ENCODE measurements around the gene MARK2.

MARK2 gene

GRCh38 chr11:63882555-63883242 lies 43.8 kb downstream of the MARK2 start:
- DNase-seq (ENCODE audit: low read depth): no peak

DNA sequence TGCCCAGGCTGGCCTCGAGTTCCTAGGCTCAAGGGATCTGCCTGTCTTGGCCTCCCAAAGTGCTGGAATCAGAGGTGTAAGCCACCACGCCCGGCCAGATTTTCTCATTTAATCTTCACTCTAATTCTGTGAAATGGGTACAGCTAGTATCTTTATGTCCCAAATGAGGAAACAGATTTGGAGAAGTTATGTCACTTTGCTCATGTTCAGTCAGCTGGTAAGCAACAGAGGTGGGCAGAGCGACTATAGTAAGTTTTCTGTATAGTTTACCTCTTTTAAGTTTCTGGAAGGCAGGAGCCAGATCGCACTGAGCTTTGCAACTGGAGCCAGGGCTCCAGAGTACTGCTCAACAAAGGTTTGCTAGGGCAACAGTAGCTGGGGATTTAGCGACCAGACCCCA lies 44.9 kb downstream of the MARK2 start:
- DNase-seq (ENCODE audit: low read depth): no peak

- DNase-seq (ENCODE audit: low read depth): no peak
Observed at GRCh38 chr11:63884196-63884932, 45.5 kb downstream of the MARK2 start.

DNA sequence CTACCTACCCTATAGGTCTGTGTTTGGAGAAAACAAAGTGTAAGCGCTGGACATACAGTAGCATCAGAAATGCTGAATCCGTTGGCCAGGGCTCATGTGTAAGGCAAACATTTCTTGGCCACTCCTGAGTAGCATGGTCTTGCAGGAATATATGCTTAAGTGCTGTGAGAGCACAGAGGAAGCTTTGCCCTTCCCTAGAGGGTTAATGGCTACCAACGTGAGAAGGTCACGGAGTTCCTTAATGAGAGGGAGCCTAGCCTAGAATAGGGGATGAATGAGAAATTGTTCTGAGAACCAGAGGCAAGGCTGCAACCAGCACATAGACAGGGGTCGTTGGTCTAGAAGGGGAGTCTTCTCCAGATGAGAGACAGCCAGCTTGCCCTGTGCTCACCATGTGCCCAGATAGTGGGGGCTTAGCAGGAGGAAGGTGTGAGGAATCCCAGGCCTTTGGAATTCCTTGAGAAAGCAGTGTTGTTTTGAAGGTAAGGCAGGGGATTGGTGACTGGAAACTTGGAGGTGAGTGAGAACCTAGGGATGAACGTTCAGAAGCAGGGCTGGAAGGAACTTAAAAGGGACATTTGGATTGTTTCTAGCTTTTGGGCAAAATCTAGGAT lies 48.6 kb downstream of the MARK2 start:
- no peak for DNase-seq (ENCODE audit: low read depth)

- peak; percentile 63 for DNase-seq (ENCODE audit: low read depth)
Observed at GRCh38 chr11:63888170-63889086, 49.5 kb downstream of the MARK2 start.

DNA sequence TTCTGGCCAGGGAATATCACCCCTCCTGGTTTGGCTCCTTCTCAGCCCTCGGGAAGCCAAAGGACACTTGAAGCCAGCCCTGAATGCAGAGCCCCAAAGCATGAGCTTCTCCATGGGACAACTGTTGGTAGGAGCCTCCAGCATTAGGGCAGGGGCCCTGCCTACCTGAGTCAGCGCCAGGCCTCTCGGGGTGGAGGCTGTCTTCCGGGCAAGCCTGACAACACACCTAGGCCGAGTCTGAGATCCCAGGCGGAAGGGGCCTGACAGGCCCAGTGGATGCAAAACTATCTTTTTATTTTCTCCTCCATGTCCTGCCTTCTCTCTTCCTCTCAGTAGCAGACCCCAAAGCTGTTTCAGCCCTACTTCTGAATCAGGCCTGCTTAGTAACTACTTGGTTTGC lies 50.4 kb downstream of the MARK2 start:
- DNase-seq (ENCODE audit: low read depth): no peak

- no peak for DNase-seq (ENCODE audit: low read depth)
Observed at GRCh38 chr11:63890368-63890767, 51.5 kb downstream of the MARK2 start.

- DNase-seq (ENCODE audit: low read depth): no peak
Observed at GRCh38 chr11:63892228-63892627, 53.3 kb downstream of the MARK2 start.

DNA sequence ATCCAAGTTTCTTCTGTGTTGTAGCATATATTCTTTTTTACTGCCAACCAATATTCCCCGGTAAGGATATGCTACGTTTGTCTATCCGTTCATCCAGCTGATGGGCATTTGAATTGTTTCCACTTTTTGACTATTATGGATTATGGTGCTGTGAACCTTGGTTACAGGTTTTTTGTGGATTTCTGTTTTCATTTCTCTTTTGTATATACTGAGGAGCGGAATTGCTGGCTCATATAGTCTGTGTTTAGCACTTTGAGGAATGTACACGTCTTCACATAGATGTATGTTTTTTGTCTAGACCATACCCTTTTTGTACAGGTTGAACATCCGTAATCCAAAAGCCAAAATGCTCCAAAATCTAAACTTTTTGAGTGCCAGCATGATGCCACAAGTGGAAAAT lies 54.4 kb downstream of the MARK2 start:
- DNase-seq (ENCODE audit: low read depth): no peak

DNA sequence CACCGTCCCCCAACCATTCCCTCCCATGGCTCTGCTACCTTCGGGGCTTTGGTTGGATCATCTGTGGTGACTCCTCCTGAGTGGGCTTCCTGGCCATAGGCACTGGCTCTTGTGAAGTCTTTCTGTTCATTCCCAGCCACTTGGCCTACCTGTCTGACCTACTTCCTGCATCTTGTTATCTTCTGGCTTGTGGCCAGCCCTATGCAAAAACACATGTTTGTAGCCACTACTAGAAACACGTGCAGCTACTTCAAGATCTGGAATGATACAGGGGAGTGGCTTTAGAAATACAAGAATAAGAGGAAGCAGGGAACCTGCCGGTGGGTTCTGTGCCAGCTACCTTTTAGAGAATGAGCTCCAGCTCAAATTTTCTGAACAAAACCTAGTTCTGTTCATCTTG lies 57.2 kb downstream of the MARK2 start:
- DNase-seq (ENCODE audit: low read depth): no peak

DNA sequence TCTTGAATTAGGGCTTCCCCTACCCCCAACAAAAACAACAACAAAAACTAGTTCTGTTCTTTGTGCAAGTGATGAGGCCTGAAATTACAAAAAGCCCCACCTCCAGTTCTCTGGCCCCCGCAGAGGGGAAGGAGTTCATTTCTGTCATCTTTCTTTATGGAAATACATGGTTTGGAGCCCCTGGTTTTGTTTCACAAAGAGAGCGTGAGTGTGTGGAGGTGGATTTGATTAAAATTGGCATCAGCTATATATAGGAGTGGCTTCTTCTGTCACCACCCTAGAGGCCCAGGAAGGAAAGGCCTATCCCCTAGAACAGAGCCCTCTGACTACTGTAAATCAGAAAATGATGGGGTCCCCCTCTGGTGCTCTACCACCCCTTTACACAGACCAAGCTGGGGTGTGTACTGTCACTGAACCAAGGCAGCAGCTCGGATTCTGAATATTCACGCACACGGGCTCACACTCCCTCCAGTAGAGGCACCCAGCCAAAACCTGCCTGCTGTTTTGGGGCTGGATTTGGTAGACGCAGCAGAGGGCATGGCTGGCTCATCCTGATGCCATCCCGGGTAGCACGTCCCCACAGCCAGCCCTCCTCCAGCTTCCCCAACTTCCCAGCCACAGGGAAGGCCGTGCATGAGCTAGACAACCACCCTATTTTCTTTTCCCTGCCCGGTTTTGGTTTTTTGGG lies 58.7 kb downstream of the MARK2 start:
- DNase-seq (ENCODE audit: low read depth): no peak

DNA sequence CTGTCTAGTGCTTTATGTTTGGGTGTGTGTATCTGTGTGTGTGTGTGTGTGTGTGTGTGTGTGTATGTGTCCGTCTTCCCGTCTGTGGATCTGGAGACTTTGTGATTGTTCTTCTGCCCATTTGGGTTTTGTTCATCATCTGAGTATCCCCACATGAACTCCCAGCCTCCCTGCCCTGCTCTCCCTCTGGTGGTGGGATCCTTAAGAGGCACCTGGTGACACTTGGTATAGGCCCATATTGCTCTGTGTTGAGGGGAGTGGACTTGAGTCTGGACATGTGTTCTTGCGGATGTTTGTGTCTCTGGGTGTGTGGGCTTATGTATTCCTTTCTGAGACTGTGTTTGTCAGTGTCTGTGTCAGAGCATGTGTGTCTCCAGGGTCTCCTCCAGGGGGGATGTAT lies 62.8 kb downstream of the MARK2 start:
- no peak for DNase-seq (ENCODE audit: low read depth)

GRCh38 chr11:63903884-63904283 lies 65.0 kb downstream of the MARK2 start:
- DNase-seq (ENCODE audit: low read depth): no peak

GRCh38 chr11:63904743-63905142 lies 65.8 kb downstream of the MARK2 start:
- no peak for DNase-seq (ENCODE audit: low read depth)

GRCh38 chr11:63905179-63905578 lies 66.3 kb downstream of the MARK2 start:
- no peak for DNase-seq (ENCODE audit: low read depth)

GRCh38 chr11:63906087-63906486 lies 67.2 kb downstream of the MARK2 start:
- no peak for DNase-seq (ENCODE audit: low read depth)

DNA sequence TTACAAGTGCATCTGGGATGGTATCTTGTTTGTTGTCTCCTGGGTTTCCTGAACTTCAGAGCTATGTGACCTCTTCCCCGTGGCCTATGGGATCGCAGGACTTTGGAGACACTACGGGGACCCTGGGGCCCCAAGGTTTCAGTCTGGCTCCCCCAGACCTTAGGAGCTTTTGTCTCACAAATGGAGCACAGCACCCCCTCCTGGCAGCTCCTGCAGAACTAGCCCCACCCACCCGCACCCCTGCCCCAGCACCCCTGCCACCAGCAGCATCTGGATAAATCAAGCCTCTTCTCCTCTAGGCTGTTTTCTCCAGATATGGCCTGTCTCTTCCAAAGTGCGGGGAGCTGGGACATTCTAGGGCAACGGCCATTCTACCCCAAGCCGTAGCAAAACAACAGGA lies 67.7 kb downstream of the MARK2 start:
- DNase-seq (ENCODE audit: low read depth): peak; percentile 21

DNA sequence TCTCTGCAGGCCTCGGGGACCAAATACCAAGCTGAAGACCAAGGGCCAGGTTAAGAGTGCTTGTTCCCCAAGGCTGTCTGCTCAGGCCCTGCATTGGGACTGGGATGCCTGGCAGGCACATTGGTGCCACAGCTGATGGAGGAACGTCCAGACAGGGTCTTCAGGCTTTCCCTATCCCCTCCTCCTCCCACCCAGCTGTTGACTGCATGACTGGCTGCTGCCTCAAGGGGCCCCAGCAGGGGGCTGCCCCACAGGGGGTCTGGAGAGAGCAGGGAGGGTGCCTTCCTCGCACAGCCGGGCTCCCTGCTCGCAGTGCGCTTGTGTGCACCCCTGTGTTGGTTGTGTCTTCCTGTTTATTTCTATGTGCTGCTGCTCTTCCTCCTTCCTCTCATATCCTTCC lies 68.2 kb downstream of the MARK2 start:
- no peak for DNase-seq (ENCODE audit: low read depth)

DNA sequence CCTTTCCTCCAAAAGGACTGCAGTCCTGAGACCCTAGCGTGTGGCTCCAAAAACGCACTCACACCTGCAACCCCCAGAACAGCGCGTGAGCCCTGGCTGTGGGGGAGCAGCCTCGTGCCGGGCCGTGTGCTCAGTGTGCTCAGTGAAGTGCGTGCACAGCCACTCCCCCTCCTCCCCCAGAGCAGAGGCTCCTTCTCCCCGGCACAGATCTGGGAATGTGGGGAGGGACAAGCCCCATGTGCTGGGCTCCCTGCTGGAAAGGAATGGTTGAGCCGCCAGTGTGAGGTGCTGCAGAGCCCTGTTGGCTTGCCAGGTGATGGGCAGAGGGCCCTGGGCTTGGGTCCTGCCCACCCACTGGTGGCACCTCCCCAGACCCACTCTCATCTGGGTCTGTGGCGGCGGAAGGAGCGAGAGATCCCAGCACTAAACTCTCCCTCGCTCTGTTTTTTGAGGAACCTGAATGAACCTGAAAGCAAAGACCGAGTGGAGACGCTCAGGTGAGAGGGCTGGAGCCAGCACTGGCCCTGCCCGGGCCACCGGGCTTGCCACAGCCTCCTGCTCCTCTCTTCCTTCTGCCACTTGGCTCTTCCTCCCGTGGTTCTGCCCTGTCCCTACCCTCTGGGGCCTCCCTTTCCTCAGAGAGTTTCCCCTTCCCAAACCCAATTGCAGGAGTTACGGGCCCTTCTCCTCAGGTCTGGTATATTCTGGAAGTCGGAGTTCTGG lies 69.1 kb downstream of the MARK2 start:
- no peak for DNase-seq (ENCODE audit: low read depth)

DNA sequence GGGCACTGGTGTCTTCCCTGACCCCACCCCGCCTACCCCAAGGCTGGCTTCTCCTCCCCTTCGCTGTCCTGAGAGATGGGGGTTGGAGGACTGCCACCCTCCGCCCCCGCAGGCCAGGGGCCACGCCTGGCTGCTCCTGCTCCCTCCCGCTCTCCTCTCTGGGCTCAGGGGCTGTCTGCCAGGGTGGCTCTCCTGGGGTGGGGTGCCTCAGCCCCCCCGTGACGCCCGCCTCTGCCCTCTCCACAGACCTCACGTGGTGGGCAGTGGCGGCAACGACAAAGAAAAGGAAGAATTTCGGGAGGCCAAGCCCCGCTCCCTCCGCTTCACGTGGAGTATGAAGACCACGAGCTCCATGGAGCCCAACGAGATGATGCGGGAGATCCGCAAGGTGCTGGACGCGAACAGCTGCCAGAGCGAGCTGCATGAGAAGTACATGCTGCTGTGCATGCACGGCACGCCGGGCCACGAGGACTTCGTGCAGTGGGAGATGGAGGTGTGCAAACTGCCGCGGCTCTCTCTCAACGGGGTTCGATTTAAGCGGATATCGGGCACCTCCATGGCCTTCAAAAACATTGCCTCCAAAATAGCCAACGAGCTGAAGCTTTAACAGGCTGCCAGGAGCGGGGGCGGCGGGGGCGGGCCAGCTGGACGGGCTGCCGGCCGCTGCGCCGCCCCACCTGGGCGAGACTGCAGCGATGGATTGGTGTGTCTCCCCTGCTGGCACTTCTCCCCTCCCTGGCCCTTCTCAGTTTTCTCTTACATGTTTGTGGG lies 69.9 kb downstream of the MARK2 start:
- no peak for DNase-seq (ENCODE audit: low read depth)

Measured in T-helper 22 cell (primary cell).